CD4-positive, CD25-positive, alpha-beta regulatory T cell (primary cell): ENCODE results near the gene GNL1. TPM values are rescaled to one million over a fixed set of nuclear protein-coding genes. Genes with fewer than 3 reads are reported as not detected.

Experiments
- ATAC-seq, 2 donors: fragments of 150-1000 bp; cut with Tn5 transposase; one replicate each; pipeline ENCODE4 v1.10.0; 2021; ENCODE audit warnings: low read depth in 2 of 2, moderate number of reproducible peaks in 2 of 2, moderate library complexity in 1 of 2
- DNase-seq, 3 donors: peaks; one replicate each; pipeline versions ENCODE4 v3.0.0 to v3.0.0-alpha.2; 2012 to 2022; ENCODE audit warnings: mixed read lengths in 1 of 3
- H3K27ac ChIP-seq: one replicate; pipeline ENCODE4 v1.7.0; 2013; ENCODE audit warnings: mild to moderate bottlenecking, low read length; ENCODE audit not compliant: insufficient read depth, poor library complexity, severe bottlenecking
- H3K27me3 ChIP-seq: one replicate; pipeline ENCODE4 v1.7.0; 2013; ENCODE audit warnings: low read length; ENCODE audit not compliant: control insufficient read depth, insufficient read depth
- H3K36me3 ChIP-seq: one replicate; pipeline ENCODE4 v1.7.0; 2013; ENCODE audit warnings: mild to moderate bottlenecking, low read length, moderate library complexity; ENCODE audit not compliant: control insufficient read depth, insufficient read depth
- H3K4me1 ChIP-seq: 2 replicates; pipeline ENCODE4 v1.7.0; 2013; ENCODE audit warnings: mild to moderate bottlenecking, low read length; ENCODE audit not compliant: insufficient read depth, control insufficient read depth, poor library complexity, severe bottlenecking
- H3K4me3 ChIP-seq: one replicate; pipeline ENCODE4 v1.7.0; 2013; ENCODE audit warnings: low read depth, mild to moderate bottlenecking, low read length, moderate library complexity
- H3K9me3 ChIP-seq, 2 experiments: 1 replicate in 1 of 2; 2 replicates in 1 of 2; pipeline ENCODE4 v1.7.0; 2013; ENCODE audit warnings: low read length in 2 of 2, mild to moderate bottlenecking in 1 of 2, moderate library complexity in 1 of 2; ENCODE audit not compliant: control insufficient read depth in 2 of 2
- H3K27ac Mint-ChIP-seq, 3 donors: one replicate each; pipeline ENCODE4 v1.8.0; 2020 to 2022; ENCODE audit warnings: mild to moderate bottlenecking in 3 of 3, mixed read lengths in 3 of 3, moderate library complexity in 2 of 3
- H3K27me3 Mint-ChIP-seq: one replicate; pipeline ENCODE4 v1.8.0; 2022; ENCODE audit warnings: mild to moderate bottlenecking, mixed read lengths
- H3K36me3 Mint-ChIP-seq: one replicate; pipeline ENCODE4 v1.8.0; 2020; ENCODE audit warnings: mixed read lengths
- H3K4me1 Mint-ChIP-seq, 4 donors: one replicate each; pipeline ENCODE4 v1.8.0; 2020 to 2022; ENCODE audit warnings: mixed read lengths in 4 of 4, mild to moderate bottlenecking in 1 of 4
- H3K4me3 Mint-ChIP-seq, 4 donors: one replicate each; pipeline ENCODE4 v1.8.0; 2020 to 2022; ENCODE audit warnings: mild to moderate bottlenecking in 4 of 4, mixed read lengths in 4 of 4, moderate library complexity in 3 of 4
- H3K9me3 Mint-ChIP-seq, 7 donors: one replicate each; pipeline ENCODE4 v1.8.0; 2020 to 2022; ENCODE audit warnings: mixed read lengths in 7 of 7, mild to moderate bottlenecking in 3 of 7, moderate library complexity in 2 of 7
- polyA plus RNA-seq, 4 donors: library from polyadenylated mRNA; unstranded; fragments of 300-500 nt; fragmentation: Illumina TruSeq; gene quantifications; one replicate each; pipeline ENCODE4 v1.2.3, GENCODE V29; 2021
- total RNA-seq: library from RNA; stranded (reverse); gene quantifications from one replicate; pipeline ENCODE4 v1.2.3, GENCODE V29; 2022

The GNL1 gene, protein sequence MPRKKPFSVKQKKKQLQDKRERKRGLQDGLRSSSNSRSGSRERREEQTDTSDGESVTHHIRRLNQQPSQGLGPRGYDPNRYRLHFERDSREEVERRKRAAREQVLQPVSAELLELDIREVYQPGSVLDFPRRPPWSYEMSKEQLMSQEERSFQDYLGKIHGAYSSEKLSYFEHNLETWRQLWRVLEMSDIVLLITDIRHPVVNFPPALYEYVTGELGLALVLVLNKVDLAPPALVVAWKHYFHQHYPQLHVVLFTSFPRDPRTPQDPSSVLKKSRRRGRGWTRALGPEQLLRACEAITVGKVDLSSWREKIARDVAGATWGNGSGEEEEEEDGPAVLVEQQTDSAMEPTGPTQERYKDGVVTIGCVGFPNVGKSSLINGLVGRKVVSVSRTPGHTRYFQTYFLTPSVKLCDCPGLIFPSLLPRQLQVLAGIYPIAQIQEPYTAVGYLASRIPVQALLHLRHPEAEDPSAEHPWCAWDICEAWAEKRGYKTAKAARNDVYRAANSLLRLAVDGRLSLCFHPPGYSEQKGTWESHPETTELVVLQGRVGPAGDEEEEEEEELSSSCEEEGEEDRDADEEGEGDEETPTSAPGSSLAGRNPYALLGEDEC
- 189 TPM for total RNA-seq
- polyA plus RNA-seq, result 10 to 100 TPM; 36.6 to 41.7 (median 37.6) TPM

DNA sequence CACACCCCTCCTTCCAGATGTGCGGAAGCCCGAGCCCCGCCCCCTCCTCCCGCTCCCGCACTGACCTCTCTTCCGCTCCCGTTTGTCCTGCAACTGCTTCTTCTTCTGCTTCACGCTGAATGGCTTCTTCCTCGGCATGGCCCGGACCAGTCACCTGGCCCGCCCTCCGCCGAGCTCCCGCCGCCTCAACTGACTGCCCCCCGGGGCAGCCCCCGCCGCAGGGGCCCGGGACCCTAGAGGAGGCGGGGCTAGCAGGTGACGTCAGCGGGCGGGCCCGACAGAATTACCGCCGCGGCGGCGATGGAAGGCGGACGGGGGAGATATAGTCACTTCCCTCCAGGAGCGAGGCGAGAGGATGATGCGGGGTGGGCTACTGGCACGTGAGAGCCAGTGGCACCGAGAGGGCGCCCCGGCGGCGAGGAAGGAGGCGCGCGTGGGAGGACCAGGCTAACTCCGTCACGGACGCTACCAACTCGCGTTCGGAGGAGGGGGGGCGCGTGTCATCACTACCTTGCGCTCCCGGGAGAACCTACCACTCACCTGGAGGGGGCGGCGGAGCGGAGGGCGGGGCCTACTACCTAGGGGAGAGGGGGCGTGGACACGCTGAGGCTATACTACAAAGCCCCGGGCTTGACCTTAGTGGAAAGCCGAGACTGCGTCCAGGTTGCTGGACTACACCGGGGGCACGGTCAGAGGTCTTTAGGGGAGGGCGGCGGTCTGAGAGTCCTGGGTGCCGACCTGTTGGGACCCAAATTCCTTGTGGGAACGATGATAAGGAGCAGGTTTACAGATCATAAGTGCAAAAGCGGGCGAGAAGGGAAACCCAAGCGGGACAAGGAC is at the start of gene GNL1:
Gene GNL1 (minus strand): TSS at position 424 of the 840 bp plus-strand sequence. CDS start 286 bp downstream, at position 138.
- Histone ChIP-seq H3K4me3 (peak within 1 kb of the TSS; percentile 95), H3K9me3 (no peaks in the 10 kb centered on the region), H3K27me3 (no peaks in the 10 kb centered on the region), H3K36me3 (peaks cover 33% of the 10 kb centered on the region), H3K27ac (peak within 1 kb of the TSS; percentile 99), H3K4me1 (peaks cover 32% of the 10 kb centered on the region)
- DNase-seq, result peak; percentile 98 to 99 (median 99)
- Mint-ChIP-seq H3K27ac (peak within 1 kb of the TSS; percentile 99 to 100 (median 99)), H3K4me1 (peaks cover 16 to 67% (median 39%) of the 10 kb centered on the region in 4 donors), H3K36me3 (peaks cover 20% of the 10 kb centered on the region), H3K4me3 (peak within 1 kb of the TSS; percentile 99 to 100 (median 100)), H3K27me3 (peaks cover 16% of the 10 kb centered on the region), H3K9me3 (no peaks in the 10 kb centered on the region)
- peak; percentile 95 to 96 for ATAC-seq

DNA sequence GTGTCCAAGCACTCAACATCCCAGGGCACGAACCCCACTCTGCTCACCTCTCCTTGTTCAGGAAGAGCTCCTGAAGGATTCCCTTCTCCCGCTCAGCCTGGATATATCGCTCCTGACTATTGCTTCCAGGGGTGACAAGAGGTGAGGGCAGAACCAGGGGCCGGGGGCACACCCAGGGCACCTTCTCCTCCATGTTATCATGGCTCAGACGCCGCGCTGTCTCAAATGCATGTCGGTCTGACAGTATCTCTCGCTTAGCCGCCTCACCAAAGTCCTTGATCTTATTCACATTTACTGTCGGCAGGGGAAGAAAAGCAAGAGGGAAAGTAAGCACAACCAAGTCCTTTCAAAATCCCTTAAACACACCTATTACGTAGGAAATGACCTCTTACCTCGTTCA is 47.7 kb upstream of the GNL1 start:
- Histone ChIP-seq H3K36me3 (peaks cover 82% of the 10 kb centered on the region), H3K9me3 (no peaks in the 10 kb centered on the region), H3K27ac (no peak overlapping the region), H3K4me1 (peaks cover 3% of the 10 kb centered on the region), H3K4me3 (no peak overlapping the region), H3K27me3 (no peaks in the 10 kb centered on the region)
- Mint-ChIP-seq H3K9me3 (no peaks in the 10 kb centered on the region), H3K27me3 (no peaks in the 10 kb centered on the region), H3K4me1 (peaks cover 6 to 38% (median 21%) of the 10 kb centered on the region in 4 donors), H3K27ac (peak overlapping the region in 1 of 3 donors; percentile 81), H3K36me3 (peaks cover 54% of the 10 kb centered on the region), H3K4me3 (peak overlapping the region in 1 of 4 donors; percentile 24)
- DNase-seq, result no peak
- no peak for ATAC-seq

DNA sequence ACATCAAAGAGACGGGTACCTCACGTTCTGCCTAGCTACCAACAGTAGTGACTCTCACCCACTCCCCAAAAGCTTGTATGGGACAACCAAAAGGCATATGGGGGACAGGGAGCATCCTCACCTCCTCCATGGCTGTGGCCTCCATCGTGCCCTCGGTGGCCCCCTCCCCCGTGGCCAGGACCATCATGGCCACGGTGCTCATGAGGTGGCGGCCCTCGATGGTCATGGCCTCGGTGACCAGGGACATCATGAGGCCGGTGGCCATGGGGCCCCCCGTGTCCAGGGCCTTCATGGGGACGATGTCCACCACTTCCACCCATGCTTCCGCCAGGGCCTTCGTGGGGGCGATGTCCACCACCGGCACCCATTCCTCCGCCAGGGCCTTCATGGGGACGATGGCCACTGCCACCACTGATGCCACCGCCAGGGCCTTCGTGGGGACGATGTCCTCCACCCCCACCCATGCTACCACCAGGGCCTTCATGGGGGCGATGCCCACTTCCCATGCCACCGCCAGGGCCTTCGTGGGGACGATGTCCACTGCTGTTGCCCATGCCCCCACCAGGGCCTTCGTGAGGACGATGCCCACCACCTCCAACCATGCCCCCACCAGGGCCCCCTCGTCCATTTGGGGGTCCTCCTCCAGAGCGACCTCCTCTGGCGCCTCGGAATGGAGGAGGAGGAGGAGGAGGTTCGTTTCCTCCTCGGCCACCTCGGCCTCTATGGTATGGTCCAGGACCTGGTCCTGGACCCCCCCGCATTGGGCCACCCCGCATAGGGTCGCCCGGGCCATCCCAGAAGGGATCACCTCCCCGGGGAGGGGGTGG is 45.7 kb upstream of the GNL1 start:
- no peak overlapping the region for H3K4me3 Mint-ChIP-seq
- Histone ChIP-seq H3K36me3 (peaks cover 63% of the 10 kb centered on the region), H3K9me3 (no peaks in the 10 kb centered on the region), H3K27ac (no peak overlapping the region), H3K4me3 (no peak overlapping the region), H3K27me3 (no peaks in the 10 kb centered on the region), H3K4me1 (no peaks in the 10 kb centered on the region)
- H3K27ac Mint-ChIP-seq, result no peak overlapping the region
- peaks cover 6 to 35% (median 13%) of the 10 kb centered on the region in 4 donors for H3K4me1 Mint-ChIP-seq
- H3K36me3 Mint-ChIP-seq, result peaks cover 50% of the 10 kb centered on the region
- no peaks in the 10 kb centered on the region for H3K27me3 Mint-ChIP-seq
- H3K9me3 Mint-ChIP-seq, result no peaks in the 10 kb centered on the region
- no peak for ATAC-seq
- DNase-seq, result no peak

DNA sequence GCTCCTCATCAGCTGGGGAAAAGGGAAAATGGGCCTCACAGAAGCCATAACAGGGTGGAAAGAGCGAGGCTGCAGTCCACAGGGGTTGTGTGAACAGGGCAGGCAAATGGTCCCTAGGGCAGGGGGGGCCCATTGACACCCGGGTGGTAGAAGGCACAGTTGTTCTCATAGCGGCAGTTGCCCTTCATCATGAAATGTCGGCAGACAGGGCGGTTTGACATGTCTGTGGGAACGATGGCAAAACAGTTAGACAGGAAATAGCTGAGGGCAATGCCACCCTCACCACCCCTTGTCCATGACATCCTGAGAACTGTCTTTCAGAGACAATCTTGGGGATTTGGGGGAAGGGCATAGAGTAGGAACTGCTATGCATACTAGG is 45.1 kb upstream of the GNL1 start:
- Histone ChIP-seq H3K36me3 (peaks cover 57% of the 10 kb centered on the region), H3K4me1 (no peaks in the 10 kb centered on the region), H3K27me3 (no peaks in the 10 kb centered on the region), H3K4me3 (no peak overlapping the region), H3K27ac (no peak overlapping the region), H3K9me3 (no peaks in the 10 kb centered on the region)
- Mint-ChIP-seq H3K36me3 (peaks cover 45% of the 10 kb centered on the region), H3K9me3 (no peaks in the 10 kb centered on the region), H3K4me3 (no peak overlapping the region), H3K4me1 (peaks cover 6 to 32% (median 11%) of the 10 kb centered on the region in 4 donors), H3K27me3 (no peaks in the 10 kb centered on the region), H3K27ac (peak overlapping the region in 2 of 3 donors; percentile 55 to 64)
- DNase-seq (no peak), ATAC-seq (no peak)

DNA sequence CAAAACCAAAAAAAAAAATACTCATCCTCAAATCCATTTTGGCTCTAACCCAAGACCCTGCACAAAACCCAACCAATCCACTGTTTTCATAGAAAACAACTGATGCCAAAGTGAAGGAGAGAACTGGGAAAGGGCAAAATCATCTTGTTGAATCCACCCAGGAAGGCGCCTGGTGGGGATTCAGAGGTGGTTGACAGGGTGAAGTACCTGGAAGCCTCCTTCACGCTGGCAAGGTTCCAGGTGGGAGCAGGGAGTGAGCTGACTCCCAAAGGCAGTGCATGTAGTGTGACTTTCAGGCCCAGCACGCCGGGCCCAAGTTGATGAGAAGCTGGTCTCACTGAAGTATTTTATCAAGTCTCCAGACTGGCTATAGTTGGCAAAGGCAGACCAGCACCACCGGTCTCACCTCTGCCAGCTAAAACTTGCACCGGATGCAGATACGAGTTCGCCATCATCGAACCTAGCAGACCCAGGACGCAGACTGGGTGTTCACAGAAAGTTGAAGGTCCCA is 44.2 kb upstream of the GNL1 start:
- H3K9me3 Mint-ChIP-seq, result no peaks in the 10 kb centered on the region
- DNase-seq, result no peak
- no peaks in the 10 kb centered on the region for H3K27me3 Mint-ChIP-seq
- no peaks in the 10 kb centered on the region for H3K9me3 ChIP-seq
- no peaks in the 10 kb centered on the region for H3K4me1 ChIP-seq
- peaks cover 48% of the 10 kb centered on the region for H3K36me3 ChIP-seq
- H3K27ac Mint-ChIP-seq, result peak overlapping the region in 1 of 3 donors; percentile 41
- H3K4me3 Mint-ChIP-seq, result peak overlapping the region in 1 of 4 donors; percentile 34
- no peak overlapping the region for H3K27ac ChIP-seq
- no peak overlapping the region for H3K4me3 ChIP-seq
- no peak for ATAC-seq
- H3K4me1 Mint-ChIP-seq, result peaks cover 6 to 29% (median 11%) of the 10 kb centered on the region in 4 donors
- peaks cover 38% of the 10 kb centered on the region for H3K36me3 Mint-ChIP-seq
- H3K27me3 ChIP-seq, result no peaks in the 10 kb centered on the region

DNA sequence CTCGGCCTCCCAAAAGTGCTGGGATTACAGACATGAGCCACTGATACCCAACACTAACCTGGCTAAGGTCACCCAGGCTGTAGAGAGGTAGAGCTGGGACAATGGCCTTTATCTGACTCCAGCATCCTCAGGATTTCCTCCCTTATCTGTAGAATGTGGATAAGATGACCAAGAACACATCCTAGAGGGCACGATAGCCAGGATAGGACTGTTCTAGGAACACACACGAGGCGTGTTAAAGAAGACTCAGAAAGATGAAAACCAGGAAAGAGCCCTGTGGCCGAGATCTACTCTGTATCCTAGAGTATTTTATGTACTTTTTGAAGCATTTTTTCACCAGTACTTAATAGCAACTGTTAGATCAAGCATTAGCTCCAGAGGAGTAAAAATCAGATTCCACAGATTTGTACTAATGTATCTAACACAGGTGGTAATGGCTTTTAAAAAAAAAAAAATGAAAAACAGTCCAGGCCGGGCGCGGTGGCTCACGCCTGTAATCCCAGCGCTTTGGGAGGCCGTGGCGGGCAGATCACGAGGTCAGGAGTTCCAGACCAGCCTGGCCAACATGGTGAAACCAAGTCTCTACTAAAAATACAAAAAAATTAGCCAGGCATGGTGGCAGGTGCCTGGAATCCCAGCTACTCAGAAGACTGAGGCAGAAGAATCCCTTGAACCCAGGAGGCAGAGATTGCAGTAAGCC is 43.5 kb upstream of the GNL1 start:
- no peak overlapping the region for H3K4me3 ChIP-seq
- Mint-ChIP-seq H3K27me3 (no peaks in the 10 kb centered on the region), H3K9me3 (no peaks in the 10 kb centered on the region), H3K36me3 (peaks cover 35% of the 10 kb centered on the region), H3K4me1 (peaks cover 6 to 27% (median 11%) of the 10 kb centered on the region in 4 donors), H3K27ac (peak overlapping the region in 2 of 3 donors; percentile 41 to 76), H3K4me3 (no peak overlapping the region)
- no peak overlapping the region for H3K27ac ChIP-seq
- H3K36me3 ChIP-seq, result peaks cover 41% of the 10 kb centered on the region
- H3K9me3 ChIP-seq, result no peaks in the 10 kb centered on the region
- ATAC-seq, result no peak
- no peaks in the 10 kb centered on the region for H3K27me3 ChIP-seq
- no peak for DNase-seq
- H3K4me1 ChIP-seq, result no peaks in the 10 kb centered on the region
